ENCODE data around the gene P2RX4.

- TF ChIP-seq POLR2A (IDR thresholded peaks at IDR 0.05; ENCODE audit: low read depth, low read length): no peak
- TF ChIP-seq TAF1 (IDR thresholded peaks at IDR 0.05; ENCODE audit: borderline replicate concordance, low read depth, low read length): no peak
Measured at GRCh38 chr12:121223292-121224285, 13.7 kb downstream of the P2RX4 start.
